ENCODE data around the gene EIF2S2. TPM values are rescaled to one million over a fixed set of nuclear protein-coding genes. Genes with fewer than 3 reads are reported as not detected.

EIF2S2 gene
- total and polyA plus RNA-seq, 2 experiments from 2014 or later, result 40.9 to 75.8 TPM

DNA sequence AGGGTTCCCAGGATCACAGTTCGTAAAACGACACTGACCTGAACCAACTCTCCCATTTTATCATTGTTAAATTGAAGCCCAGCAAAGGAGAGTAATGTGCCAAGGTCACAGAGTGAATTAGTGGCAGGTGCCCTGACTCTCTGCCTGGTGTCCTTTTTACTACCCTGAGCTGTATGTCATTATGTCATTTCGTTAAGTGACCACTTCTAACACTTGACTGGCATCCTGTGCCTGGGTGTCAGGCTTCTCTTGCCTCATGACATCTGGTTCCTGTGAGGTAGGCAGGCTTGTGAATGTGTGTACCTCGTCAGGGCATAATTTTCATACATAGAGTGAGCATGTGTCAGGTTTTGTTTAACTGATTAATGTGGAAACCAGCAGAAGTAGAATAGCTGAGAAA lies 69.8 kb downstream of the EIF2S2 start:
- Histone ChIP-seq H3K79me2 (peaks cover 85% of the 10 kb centered on the region), H3K36me3 (replicated peaks; ENCODE audit: insufficient read depth, low read depth) (no peaks in the 10 kb centered on the region), H2AFZ (no peak overlapping the region), H3K27ac (no peak overlapping the region), H3K9me3 (ENCODE audit: low read depth) (no peaks in the 10 kb centered on the region), H3K4me2 (no peak overlapping the region), H3K9me2 (replicated peaks; ENCODE audit: insufficient read depth) (no peaks in the 10 kb centered on the region), H3K4me1 (ENCODE audit: insufficient read depth) (peaks cover 21% of the 10 kb centered on the region), H4K20me1 (ENCODE audit: insufficient read depth, poor library complexity, severe bottlenecking) (peaks cover 89% of the 10 kb centered on the region), H3K27me3 (no peaks in the 10 kb centered on the region), H3K4me3 (no peak overlapping the region)
- TF ChIP-seq, protein P1, sequence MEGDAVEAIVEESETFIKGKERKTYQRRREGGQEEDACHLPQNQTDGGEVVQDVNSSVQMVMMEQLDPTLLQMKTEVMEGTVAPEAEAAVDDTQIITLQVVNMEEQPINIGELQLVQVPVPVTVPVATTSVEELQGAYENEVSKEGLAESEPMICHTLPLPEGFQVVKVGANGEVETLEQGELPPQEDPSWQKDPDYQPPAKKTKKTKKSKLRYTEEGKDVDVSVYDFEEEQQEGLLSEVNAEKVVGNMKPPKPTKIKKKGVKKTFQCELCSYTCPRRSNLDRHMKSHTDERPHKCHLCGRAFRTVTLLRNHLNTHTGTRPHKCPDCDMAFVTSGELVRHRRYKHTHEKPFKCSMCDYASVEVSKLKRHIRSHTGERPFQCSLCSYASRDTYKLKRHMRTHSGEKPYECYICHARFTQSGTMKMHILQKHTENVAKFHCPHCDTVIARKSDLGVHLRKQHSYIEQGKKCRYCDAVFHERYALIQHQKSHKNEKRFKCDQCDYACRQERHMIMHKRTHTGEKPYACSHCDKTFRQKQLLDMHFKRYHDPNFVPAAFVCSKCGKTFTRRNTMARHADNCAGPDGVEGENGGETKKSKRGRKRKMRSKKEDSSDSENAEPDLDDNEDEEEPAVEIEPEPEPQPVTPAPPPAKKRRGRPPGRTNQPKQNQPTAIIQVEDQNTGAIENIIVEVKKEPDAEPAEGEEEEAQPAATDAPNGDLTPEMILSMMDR (IDR thresholded peaks at IDR 0.05; ENCODE audit: poor library complexity), result no peak
- TF ChIP-seq EZH2 (IDR thresholded peaks at IDR 0.05; ENCODE audit: borderline replicate concordance) (no peak), EZH2phosphoT487 (IDR thresholded peaks at IDR 0.05; ENCODE audit: low read depth, severe bottlenecking, unreplicated experiment) (no peak)
- whole genome bisulfite sequencing (ENCODE audit: low lambda C conversion rate, missing lambda C conversion rate), result 82% methylated on average over 4 of the region's 4 CpGs
- no peak for DNase-seq (ENCODE audit: low spot score)

- H3K27ac ChIP-seq, result peak overlapping the region; percentile 30
- 85% methylated on average over 4 of the region's 4 CpGs for WGBS (ENCODE audit: low lambda C conversion rate, missing lambda C conversion rate)
Measured at GRCh38 chr20:34041226-34041625, 70.8 kb downstream of the EIF2S2 start.

GRCh38 chr20:34040300-34040995 lies 71.6 kb downstream of the EIF2S2 start:
- WGBS (ENCODE audit: low lambda C conversion rate, missing lambda C conversion rate), result 84% methylated on average over 9 of the region's 9 CpGs
- Histone ChIP-seq H3K4me3 (no peak overlapping the region), H3K27ac (peak overlapping the region; percentile 30), H3K36me3 (replicated peaks; ENCODE audit: insufficient read depth, low read depth) (no peaks in the 10 kb centered on the region), H3K27me3 (no peaks in the 10 kb centered on the region), H4K20me1 (ENCODE audit: insufficient read depth, poor library complexity, severe bottlenecking) (peaks cover 89% of the 10 kb centered on the region), H3K9me2 (replicated peaks; ENCODE audit: insufficient read depth) (no peaks in the 10 kb centered on the region), H3K9me3 (ENCODE audit: low read depth) (no peaks in the 10 kb centered on the region), H3K4me2 (no peak overlapping the region), H3K4me1 (ENCODE audit: insufficient read depth) (peaks cover 18% of the 10 kb centered on the region), H2AFZ (no peak overlapping the region), H3K79me2 (peaks cover 99% of the 10 kb centered on the region)
- no peak for TF ChIP-seq EZH2 (IDR thresholded peaks at IDR 0.05; ENCODE audit: borderline replicate concordance)
- no peak for TF ChIP-seq EZH2phosphoT487 (IDR thresholded peaks at IDR 0.05; ENCODE audit: low read depth, severe bottlenecking, unreplicated experiment)
- TF ChIP-seq, protein P1 (IDR thresholded peaks at IDR 0.05; ENCODE audit: poor library complexity), result no peak
- DNase-seq (ENCODE audit: low spot score), result no peak

More at GRCh38 chr20:34041226-34041625, 70.8 kb downstream of the EIF2S2 start:
- Histone ChIP-seq H3K27me3 (no peaks in the 10 kb centered on the region), H3K9me2 (replicated peaks; ENCODE audit: insufficient read depth) (no peaks in the 10 kb centered on the region), H3K79me2 (peaks cover 91% of the 10 kb centered on the region), H3K4me1 (ENCODE audit: insufficient read depth) (peaks cover 26% of the 10 kb centered on the region), H4K20me1 (ENCODE audit: insufficient read depth, poor library complexity, severe bottlenecking) (peaks cover 90% of the 10 kb centered on the region), H3K4me3 (no peak overlapping the region), H3K36me3 (replicated peaks; ENCODE audit: insufficient read depth, low read depth) (no peaks in the 10 kb centered on the region), H3K9me3 (ENCODE audit: low read depth) (no peaks in the 10 kb centered on the region), H3K4me2 (no peak overlapping the region), H2AFZ (no peak overlapping the region)
- no peak for DNase-seq (ENCODE audit: low spot score)
- no peak for TF ChIP-seq EZH2 (IDR thresholded peaks at IDR 0.05; ENCODE audit: borderline replicate concordance)
- TF ChIP-seq, protein P1 (IDR thresholded peaks at IDR 0.05; ENCODE audit: poor library complexity), result no peak
- no peak for TF ChIP-seq EZH2phosphoT487 (IDR thresholded peaks at IDR 0.05; ENCODE audit: low read depth, severe bottlenecking, unreplicated experiment)

Small RNA genes within 50 kb of the gene (microRNA-seq; reads per million reads assigned to microRNA genes)
- gene MIR4755, result not detected

Small RNA genes within 50 kb of the gene (small RNA-seq; reads per million reads assigned to genes)
- gene MIR4755, result not detected

Other genes starting within 250 kb of the EIF2S2 start
- gene RALY, start 118.3 kb downstream of the EIF2S2 start, total RNA-seq, result 122 and 123 TPM in 2 replicates
- 209 and 240 TPM in 2 replicates for gene RALY, start 118.3 kb downstream of the EIF2S2 start, polyA plus RNA-seq
- not detected in 2 replicates for gene ASIP, start 129.2 kb upstream of the EIF2S2 start, total RNA-seq
- gene ASIP, start 129.2 kb upstream of the EIF2S2 start, polyA plus RNA-seq, result 2.3 and 3.3 TPM in 2 replicates
- 124 and 142 TPM in 2 replicates for gene AHCY, start 191.1 kb upstream of the EIF2S2 start, total RNA-seq
- gene AHCY, start 191.1 kb upstream of the EIF2S2 start, polyA plus RNA-seq, result 74.3 and 81.1 TPM in 2 replicates